ENCODE measurements around the gene UBE2L3.
"Not testable (repeated sequence)": the region's sequence is repeated elsewhere in the genome, so short reads cannot be mapped to it uniquely, and the experiment has no call there.

The UBE2L3 gene

GRCh38 chr22:21596356-21597135 lies 29.0 kb downstream of the UBE2L3 start:
- DNase-seq (ENCODE audit: low read depth); H3K4me3 ChIP-seq (ENCODE audit: low read depth, low read length): not testable (repeated sequence)

- no peak for DNase-seq (ENCODE audit: low read depth)
- H3K4me3 ChIP-seq (ENCODE audit: low read depth, low read length), result no peak overlapping the region
Observed at GRCh38 chr22:21598302-21598701, 30.8 kb downstream of the UBE2L3 start.

GRCh38 chr22:21599053-21599893 lies 31.8 kb downstream of the UBE2L3 start:
- H3K4me3 ChIP-seq (ENCODE audit: low read depth, low read length), result no peak overlapping the region
- DNase-seq (ENCODE audit: low read depth), result no peak

- DNase-seq (ENCODE audit: low read depth), result no peak
- no peak overlapping the region for H3K4me3 ChIP-seq (ENCODE audit: low read depth, low read length)
Observed at GRCh38 chr22:21602579-21602978, 35.1 kb downstream of the UBE2L3 start.

- H3K4me3 ChIP-seq (ENCODE audit: low read depth, low read length), result no peak overlapping the region
- no peak for DNase-seq (ENCODE audit: low read depth)
Observed at GRCh38 chr22:21603973-21604372, 36.5 kb downstream of the UBE2L3 start.

GRCh38 chr22:21605887-21606564 lies 38.5 kb downstream of the UBE2L3 start:
- H3K4me3 ChIP-seq (ENCODE audit: low read depth, low read length), result no peak overlapping the region
- no peak for DNase-seq (ENCODE audit: low read depth)

- no peak overlapping the region for H3K4me3 ChIP-seq (ENCODE audit: low read depth, low read length)
- DNase-seq (ENCODE audit: low read depth), result no peak
Observed at GRCh38 chr22:21606775-21607174, 39.3 kb downstream of the UBE2L3 start.

GRCh38 chr22:21609556-21610157 lies 42.1 kb downstream of the UBE2L3 start:
- DNase-seq (ENCODE audit: low read depth); H3K4me3 ChIP-seq (ENCODE audit: low read depth, low read length): not testable (repeated sequence)

GRCh38 chr22:21611210-21611977 lies 43.9 kb downstream of the UBE2L3 start:
- DNase-seq (ENCODE audit: low read depth), result no peak

GRCh38 chr22:21612858-21613257 lies 45.3 kb downstream of the UBE2L3 start:
- no peak overlapping the region for H3K4me3 ChIP-seq (ENCODE audit: low read depth, low read length)
- no peak for DNase-seq (ENCODE audit: low read depth)

More at GRCh38 chr22:21611210-21611977, 43.9 kb downstream of the UBE2L3 start:
- H3K4me3 ChIP-seq (ENCODE audit: low read depth, low read length), result no peak overlapping the region

GRCh38 chr22:21613553-21614233 lies 46.2 kb downstream of the UBE2L3 start:
- DNase-seq (ENCODE audit: low read depth), result no peak
- no peak overlapping the region for H3K4me3 ChIP-seq (ENCODE audit: low read depth, low read length)

GRCh38 chr22:21615731-21616130 lies 48.2 kb downstream of the UBE2L3 start:
- no peak for DNase-seq (ENCODE audit: low read depth)
- no peak overlapping the region for H3K4me3 ChIP-seq (ENCODE audit: low read depth, low read length)

- H3K4me3 ChIP-seq (ENCODE audit: low read depth, low read length); DNase-seq (ENCODE audit: low read depth): not testable (repeated sequence)
Observed at GRCh38 chr22:21617337-21617736, 49.8 kb downstream of the UBE2L3 start.

GRCh38 chr22:21621025-21621424 lies 53.5 kb downstream of the UBE2L3 start:
- DNase-seq (ENCODE audit: low read depth), result no peak
- no peak overlapping the region for H3K4me3 ChIP-seq (ENCODE audit: low read depth, low read length)

- no peak for DNase-seq (ENCODE audit: low read depth)
- H3K4me3 ChIP-seq (ENCODE audit: low read depth, low read length), result no peak overlapping the region
Observed at GRCh38 chr22:21622011-21622918, 54.8 kb downstream of the UBE2L3 start.

GRCh38 chr22:21622919-21623647 lies 55.6 kb downstream of the UBE2L3 start:
- DNase-seq (ENCODE audit: low read depth), result no peak

GRCh38 chr22:21623648-21623970 lies 56.1 kb downstream of the UBE2L3 start:
- H3K4me3 ChIP-seq (ENCODE audit: low read depth, low read length), result no peak overlapping the region
- DNase-seq (ENCODE audit: low read depth), result no peak

More at GRCh38 chr22:21622919-21623647, 55.6 kb downstream of the UBE2L3 start:
- no peak overlapping the region for H3K4me3 ChIP-seq (ENCODE audit: low read depth, low read length)

Measured in skeletal muscle cell (primary cell).